PC-3 (cell line): ENCODE data around the gene FAN1. TPM values are rescaled to one million over a fixed set of nuclear protein-coding genes. Genes with fewer than 3 reads are reported as not detected.

Experiments
- ATAC-seq: fragments of 200-7000 bp; cut with Tn5 transposase; 2 replicates; pipeline ENCODE4 v1.9.1; 2020; ENCODE audit warnings: mild to moderate bottlenecking, moderate library complexity
- BruUV-seq: library from RNA; stranded (reverse); fragments of 400-500 nt; replicated peaks from 2 replicates; lab custom pipeline; 2021; lab: Mats Ljungman, UMichigan
- CTCF ChIA-PET: fragments of 300-600 bp; sonication (Branson Sonifier 250); formaldehyde crosslinking; loops from one replicate; lab custom pipeline; 2022; ENCODE audit warnings: antibody characterized with exemption; lab: Charles Lee
- POLR2A ChIA-PET: fragments of 300-600 bp; sonication (Branson Sonifier 250); formaldehyde crosslinking; loops from one replicate; lab custom pipeline; 2022; ENCODE audit warnings: antibody characterized with exemption; ENCODE audit not compliant: unreplicated experiment; lab: Charles Lee
- DNase-seq: peaks from one replicate; pipeline ENCODE4 v3.0.0-alpha.2; 2015
- H2AFZ ChIP-seq: fragments of 300-600 bp; sonication (generic); 2 replicates; pipeline ENCODE4 v1.6.0; 2016; ENCODE audit warnings: antibody characterized with exemption, low read length
- H3F3A ChIP-seq: fragments of 300-600 bp; sonication (generic); one replicate; pipeline ENCODE4 v1.6.0; 2017; ENCODE audit warnings: antibody characterized with exemption, low read length, control low read depth, mild to moderate bottlenecking; ENCODE audit not compliant: unreplicated experiment
- H3K27ac ChIP-seq: fragments of 300-600 bp; sonication (generic); 2 replicates; pipeline ENCODE4 v1.5.1; 2016; ENCODE audit warnings: mild to moderate bottlenecking, low read length
- H3K27me3 ChIP-seq: fragments of 300-600 bp; sonication (generic); 2 replicates; pipeline ENCODE4 v1.6.1; 2016; ENCODE audit warnings: low read length, mixed read lengths
- H3K36me3 ChIP-seq: fragments of 300-600 bp; sonication (generic); 2 replicates; pipeline ENCODE4 v1.6.1; 2016; ENCODE audit warnings: low read depth, mixed run types, low read length, mixed read lengths
- H3K4me1 ChIP-seq: fragments of 300-600 bp; sonication (generic); 2 replicates; pipeline ENCODE4 v1.5.1; 2016; ENCODE audit warnings: low read length; ENCODE audit not compliant: insufficient read depth
- H3K4me2 ChIP-seq: fragments of 300-600 bp; sonication (generic); 2 replicates; pipeline ENCODE4 v1.6.0; 2016; ENCODE audit warnings: low read length
- H3K4me3 ChIP-seq: fragments of 300-600 bp; sonication (generic); 2 replicates; pipeline ENCODE4 v1.5.1; 2016; ENCODE audit warnings: mild to moderate bottlenecking, low read length, mixed read lengths
- H3K79me2 ChIP-seq: fragments of 300-600 bp; sonication (generic); 2 replicates; pipeline ENCODE4 v1.6.1; 2017; ENCODE audit warnings: low read length, mixed read lengths
- H3K9ac ChIP-seq: fragments of 300-600 bp; sonication (generic); 2 replicates; pipeline ENCODE4 v1.6.0; 2016; ENCODE audit warnings: mild to moderate bottlenecking, low read length
- H3K9me2 ChIP-seq: fragments of 300-600 bp; sonication (generic); replicated peaks from 2 replicates; pipeline ENCODE4 v1.6.1; 2016; ENCODE audit warnings: mixed run types, low read length, mixed read lengths
- H3K9me3 ChIP-seq: fragments of 300-600 bp; sonication (generic); 2 replicates; pipeline ENCODE4 v1.6.1; 2016; ENCODE audit warnings: low read length, mixed read lengths
- H4K20me1 ChIP-seq: fragments of 300-600 bp; sonication (generic); 2 replicates; pipeline ENCODE4 v1.6.1; 2016; ENCODE audit warnings: low read length, mixed read lengths
- EZH2 ChIP-seq: fragments of 300-600 bp; sonication (generic); IDR thresholded peaks from one replicate; pipeline ENCODE4 v1.6.1; 2017; ENCODE audit warnings: antibody characterized with exemption, mild to moderate bottlenecking, low read length; ENCODE audit not compliant: unreplicated experiment
- EZH2phosphoT487 ChIP-seq: fragments of 300-600 bp; sonication (generic); IDR thresholded peaks from 2 replicates; pipeline ENCODE4 v1.6.1; 2018; ENCODE audit warnings: mild to moderate bottlenecking, antibody characterized with exemption, low read length, borderline replicate concordance
- intact Hi-C: fragments of 100-400 bp; cut with micrococcal nuclease; formaldehyde crosslinking; loops from 2 replicates; pipeline ENCODE4 v1.9.0; 2023
- total RNA-seq: library from RNA; depleted of rRNA; stranded (reverse); fragments of >200 nt; gene quantifications from 2 replicates; pipeline ENCODE4 v1.2.3, GENCODE V29; 2014
- TF ChIP-seq, protein P1 (sequence below): fragments of 300-600 bp; sonication (generic); conservative IDR thresholded peaks from 2 replicates; pipeline ENCODE4 v1.5.1; 2017; ENCODE audit warnings: antibody characterized with exemption, low read depth, mild to moderate bottlenecking, low read length

The FAN1 gene
- total RNA-seq, 1 experiment from 2014 or later = 16.4 TPM

DNA sequence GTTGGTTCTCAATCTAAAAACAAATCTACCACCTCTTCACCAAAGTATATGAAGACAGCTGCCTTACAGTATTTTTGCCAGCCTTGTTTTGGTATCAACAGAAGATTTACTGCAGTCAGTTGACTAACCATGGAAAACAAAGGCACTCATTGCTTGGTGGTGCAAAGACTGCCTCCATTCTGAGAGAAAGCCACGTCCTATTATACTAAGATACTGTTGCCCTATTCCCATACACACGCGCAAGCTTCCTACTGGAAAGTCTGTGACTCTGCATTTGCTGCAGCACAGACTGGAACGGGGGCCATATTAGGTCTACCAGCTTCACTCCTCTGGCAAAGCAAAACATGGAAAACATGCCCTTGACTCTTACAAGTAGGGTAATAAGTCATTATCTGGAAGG lies 69.7 kb downstream of the FAN1 start:
- ChIA-PET CTCF (no interaction called here), POLR2A (interaction anchor here (0.6 kb wide), 2 partner anchors 45 to 108 kb away, joined by 3 to 4 read pairs; no protein-coding TSS in a partner anchor)
- no peaks in the 10 kb centered on the region for H3K4me1 ChIP-seq
- no peaks in the 10 kb centered on the region for H4K20me1 ChIP-seq
- intact Hi-C loops = no loop called here
- H3K36me3 ChIP-seq = no peaks in the 10 kb centered on the region; the same call in none of the 2 replicates
- no peaks in the 10 kb centered on the region for H3K9me3 ChIP-seq
- no peak overlapping the region for H3K9ac ChIP-seq
- no peak for DNase-seq
- TF ChIP-seq EZH2 (no peak), EZH2phosphoT487 (no peak)
- TF ChIP-seq, protein P1, sequence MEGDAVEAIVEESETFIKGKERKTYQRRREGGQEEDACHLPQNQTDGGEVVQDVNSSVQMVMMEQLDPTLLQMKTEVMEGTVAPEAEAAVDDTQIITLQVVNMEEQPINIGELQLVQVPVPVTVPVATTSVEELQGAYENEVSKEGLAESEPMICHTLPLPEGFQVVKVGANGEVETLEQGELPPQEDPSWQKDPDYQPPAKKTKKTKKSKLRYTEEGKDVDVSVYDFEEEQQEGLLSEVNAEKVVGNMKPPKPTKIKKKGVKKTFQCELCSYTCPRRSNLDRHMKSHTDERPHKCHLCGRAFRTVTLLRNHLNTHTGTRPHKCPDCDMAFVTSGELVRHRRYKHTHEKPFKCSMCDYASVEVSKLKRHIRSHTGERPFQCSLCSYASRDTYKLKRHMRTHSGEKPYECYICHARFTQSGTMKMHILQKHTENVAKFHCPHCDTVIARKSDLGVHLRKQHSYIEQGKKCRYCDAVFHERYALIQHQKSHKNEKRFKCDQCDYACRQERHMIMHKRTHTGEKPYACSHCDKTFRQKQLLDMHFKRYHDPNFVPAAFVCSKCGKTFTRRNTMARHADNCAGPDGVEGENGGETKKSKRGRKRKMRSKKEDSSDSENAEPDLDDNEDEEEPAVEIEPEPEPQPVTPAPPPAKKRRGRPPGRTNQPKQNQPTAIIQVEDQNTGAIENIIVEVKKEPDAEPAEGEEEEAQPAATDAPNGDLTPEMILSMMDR = no peak
- no peaks in the 10 kb centered on the region for H3K27me3 ChIP-seq
- no peak overlapping the region for H2AFZ ChIP-seq
- no peaks in the 10 kb centered on the region for H3F3A ChIP-seq
- no peak overlapping the region for H3K27ac ChIP-seq
- H3K9me2 ChIP-seq = no peaks in the 10 kb centered on the region
- ATAC-seq = no peak
- BruUV-seq = no TSS peak
- no peak overlapping the region for H3K4me3 ChIP-seq
- H3K79me2 ChIP-seq = no peaks in the 10 kb centered on the region
- H3K4me2 ChIP-seq = no peak overlapping the region

DNA sequence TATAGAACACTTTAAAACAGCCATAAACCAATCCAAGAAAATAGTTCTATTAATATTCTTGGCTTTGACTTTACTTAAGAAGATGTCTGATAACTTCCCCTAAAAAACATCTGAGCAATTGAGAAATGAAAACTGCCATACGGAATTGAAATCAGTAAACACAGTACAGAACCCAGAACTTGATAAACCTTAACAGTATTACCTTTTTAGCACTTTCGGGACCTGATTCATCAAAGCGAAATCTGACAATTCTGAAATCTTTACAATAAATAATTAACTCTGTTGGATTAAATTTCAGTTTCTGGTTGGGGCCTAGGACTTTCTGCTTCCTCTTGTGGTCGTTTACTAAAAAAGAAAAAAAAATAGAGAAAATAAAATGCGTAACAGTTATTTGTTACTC lies 70.4 kb downstream of the FAN1 start:
- intact Hi-C loops = no loop called here
- BruUV-seq = no TSS peak
- ATAC-seq (no peak), DNase-seq (no peak)
- no peak overlapping the region for H3K4me2 ChIP-seq
- no peak overlapping the region for H3K9ac ChIP-seq
- H2AFZ ChIP-seq = no peak overlapping the region
- H3K9me2 ChIP-seq = no peaks in the 10 kb centered on the region
- H3K27ac ChIP-seq = no peak overlapping the region
- CTCF ChIA-PET = no interaction called here
- no peak overlapping the region for H3K4me3 ChIP-seq
- H3K4me1 ChIP-seq = no peaks in the 10 kb centered on the region
- TF ChIP-seq EZH2phosphoT487 (no peak), EZH2 (no peak)
- TF ChIP-seq, protein P1 = no peak
- H3F3A ChIP-seq = no peaks in the 10 kb centered on the region
- no peaks in the 10 kb centered on the region for H4K20me1 ChIP-seq
- no peaks in the 10 kb centered on the region for H3K27me3 ChIP-seq
- no peaks in the 10 kb centered on the region for H3K9me3 ChIP-seq
- no peaks in the 10 kb centered on the region for H3K79me2 ChIP-seq
- H3K36me3 ChIP-seq = no peaks in the 10 kb centered on the region; the same call in none of the 2 replicates
- POLR2A ChIA-PET = interaction anchor here (0.6 kb wide), 1 partner anchor 45 kb away, joined by 4 read pairs; no protein-coding TSS in a partner anchor

DNA sequence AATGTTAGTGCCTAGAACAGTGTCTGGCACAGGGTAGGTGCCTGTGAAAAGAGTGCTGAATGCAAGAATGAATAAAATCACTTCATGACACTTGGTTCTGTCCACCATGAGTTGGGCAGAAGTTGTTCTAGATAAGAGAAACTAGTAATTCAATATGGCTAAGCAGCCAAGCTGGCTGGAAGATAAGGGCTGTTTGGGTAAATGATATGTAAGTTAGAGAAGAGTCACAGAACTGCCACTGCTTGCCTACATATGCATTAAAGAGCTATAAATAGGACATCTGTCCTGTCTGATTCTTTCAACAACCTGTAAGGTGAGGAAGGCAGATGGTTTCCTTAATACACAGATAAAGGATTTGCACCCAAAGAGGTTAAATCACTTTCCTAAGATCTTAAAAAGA lies 74.6 kb downstream of the FAN1 start:
- intact Hi-C loops = no loop called here
- no peak for ATAC-seq
- Histone ChIP-seq H3K27me3 (no peaks in the 10 kb centered on the region), H2AFZ (no peak overlapping the region), H3K9ac (no peak overlapping the region), H3K9me3 (no peaks in the 10 kb centered on the region), H3K4me1 (no peaks in the 10 kb centered on the region), H3K4me2 (no peak overlapping the region), H3K79me2 (no peaks in the 10 kb centered on the region), H4K20me1 (no peaks in the 10 kb centered on the region), H3K9me2 (no peaks in the 10 kb centered on the region), H3K27ac (no peak overlapping the region), H3K36me3 (no peaks in the 10 kb centered on the region; the same call in none of the 2 replicates), H3K4me3 (no peak overlapping the region), H3F3A (no peaks in the 10 kb centered on the region)
- no TSS peak for BruUV-seq
- CTCF ChIA-PET = interaction anchor here (0.6 kb wide), 1 partner anchor 129 kb away, joined by 3 read pairs; no protein-coding TSS in a partner anchor
- DNase-seq = no peak
- TF ChIP-seq EZH2 (no peak), EZH2phosphoT487 (no peak)
- TF ChIP-seq, protein P1 = no peak
- POLR2A ChIA-PET = no interaction called here
